ENCODE results near the gene METAP1.

The METAP1 gene

DNA sequence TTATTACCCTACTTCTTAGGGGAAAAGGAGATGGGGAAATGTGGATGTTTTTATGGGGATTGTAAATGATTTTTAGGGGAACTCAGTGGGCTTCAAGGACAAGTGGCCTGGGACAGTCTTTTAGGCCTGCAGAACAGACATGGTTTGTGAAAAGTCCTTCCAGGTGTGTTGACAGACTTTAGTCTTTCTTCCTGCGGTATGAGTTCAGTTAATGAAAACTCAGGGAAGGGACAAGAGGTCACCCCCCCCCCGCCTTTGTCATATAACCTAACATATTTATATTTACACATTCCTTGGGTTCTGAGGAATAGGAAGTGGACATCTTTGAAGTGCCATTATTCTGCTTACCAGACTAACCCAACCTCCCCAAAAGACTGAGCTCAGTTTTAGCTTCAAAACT lies 31.8 kb downstream of the METAP1 start:
- Histone ChIP-seq H3K36me3 (replicated peaks; ENCODE audit: insufficient read depth, low read length) (no peaks in the 10 kb centered on the region), H3K9me2 (replicated peaks; ENCODE audit: insufficient read depth, low read length) (no peaks in the 10 kb centered on the region), H3K79me2 (ENCODE audit: low read length) (peaks cover 86% of the 10 kb centered on the region), H3K4me3 (ENCODE audit: low read length) (no peak overlapping the region), H3K27ac (ENCODE audit: low read length) (no peak overlapping the region), H3K9ac (ENCODE audit: low read length) (no peak overlapping the region), H2AFZ (ENCODE audit: low read length) (no peak overlapping the region), H3F3A (ENCODE audit: insufficient read depth, low read length) (no peaks in the 10 kb centered on the region), H3K27me3 (replicated peaks; ENCODE audit: insufficient read depth, low read length) (no peaks in the 10 kb centered on the region), H3K4me1 (ENCODE audit: low read length) (no peaks in the 10 kb centered on the region), H3K9me3 (replicated peaks; ENCODE audit: insufficient read depth, low read length) (no peaks in the 10 kb centered on the region), H4K20me1 (ENCODE audit: insufficient read depth, low read length) (no peaks in the 10 kb centered on the region), H3K4me2 (ENCODE audit: low read depth, low read length) (no peak overlapping the region)
- TF ChIP-seq EZH2phosphoT487 (IDR thresholded peaks at IDR 0.05; ENCODE audit: low read length): no peak
- TF ChIP-seq EZH2 (optimal IDR thresholded peaks at IDR 0.05; ENCODE audit: low read depth, low read length): no peak
- TF ChIP-seq, protein P1, sequence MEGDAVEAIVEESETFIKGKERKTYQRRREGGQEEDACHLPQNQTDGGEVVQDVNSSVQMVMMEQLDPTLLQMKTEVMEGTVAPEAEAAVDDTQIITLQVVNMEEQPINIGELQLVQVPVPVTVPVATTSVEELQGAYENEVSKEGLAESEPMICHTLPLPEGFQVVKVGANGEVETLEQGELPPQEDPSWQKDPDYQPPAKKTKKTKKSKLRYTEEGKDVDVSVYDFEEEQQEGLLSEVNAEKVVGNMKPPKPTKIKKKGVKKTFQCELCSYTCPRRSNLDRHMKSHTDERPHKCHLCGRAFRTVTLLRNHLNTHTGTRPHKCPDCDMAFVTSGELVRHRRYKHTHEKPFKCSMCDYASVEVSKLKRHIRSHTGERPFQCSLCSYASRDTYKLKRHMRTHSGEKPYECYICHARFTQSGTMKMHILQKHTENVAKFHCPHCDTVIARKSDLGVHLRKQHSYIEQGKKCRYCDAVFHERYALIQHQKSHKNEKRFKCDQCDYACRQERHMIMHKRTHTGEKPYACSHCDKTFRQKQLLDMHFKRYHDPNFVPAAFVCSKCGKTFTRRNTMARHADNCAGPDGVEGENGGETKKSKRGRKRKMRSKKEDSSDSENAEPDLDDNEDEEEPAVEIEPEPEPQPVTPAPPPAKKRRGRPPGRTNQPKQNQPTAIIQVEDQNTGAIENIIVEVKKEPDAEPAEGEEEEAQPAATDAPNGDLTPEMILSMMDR (IDR thresholded peaks at IDR 0.05; ENCODE audit: low read length): no peak
- no peak for DNase-seq

DNA sequence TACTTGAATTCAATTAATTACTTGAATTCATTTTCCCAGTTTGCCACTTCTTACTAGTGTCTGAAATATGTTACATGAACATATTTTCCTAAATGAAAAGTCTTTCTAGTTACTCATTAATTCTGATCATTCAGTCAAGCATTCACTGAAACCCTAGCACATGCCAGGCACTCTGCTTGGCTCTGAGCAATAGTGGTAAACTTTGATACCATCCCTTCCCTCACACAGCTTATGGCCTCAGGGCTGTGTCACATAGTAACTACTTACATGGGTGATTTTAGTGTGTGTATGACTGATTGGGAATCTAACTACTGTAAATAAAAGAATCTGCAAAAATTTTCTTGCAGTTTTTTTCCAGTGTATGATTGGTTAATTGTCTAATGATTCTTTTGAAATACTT lies 32.7 kb downstream of the METAP1 start:
- H3K27me3 ChIP-seq (replicated peaks; ENCODE audit: insufficient read depth, low read length): no peaks in the 10 kb centered on the region
- DNase-seq: no peak
- no peak overlapping the region for H3K4me3 ChIP-seq (ENCODE audit: low read length)
- H3K9me3 ChIP-seq (replicated peaks; ENCODE audit: insufficient read depth, low read length): no peaks in the 10 kb centered on the region
- no peaks in the 10 kb centered on the region for H4K20me1 ChIP-seq (ENCODE audit: insufficient read depth, low read length)
- TF ChIP-seq, protein P1 (IDR thresholded peaks at IDR 0.05; ENCODE audit: low read length): no peak
- no peak for TF ChIP-seq EZH2phosphoT487 (IDR thresholded peaks at IDR 0.05; ENCODE audit: low read length)
- TF ChIP-seq EZH2 (optimal IDR thresholded peaks at IDR 0.05; ENCODE audit: low read depth, low read length): no peak
- H3K36me3 ChIP-seq (replicated peaks; ENCODE audit: insufficient read depth, low read length): no peaks in the 10 kb centered on the region
- no peaks in the 10 kb centered on the region for H3K4me1 ChIP-seq (ENCODE audit: low read length)
- no peak overlapping the region for H3K9ac ChIP-seq (ENCODE audit: low read length)
- H3K9me2 ChIP-seq (replicated peaks; ENCODE audit: insufficient read depth, low read length): no peaks in the 10 kb centered on the region
- H3K27ac ChIP-seq (ENCODE audit: low read length): no peak overlapping the region
- H3F3A ChIP-seq (ENCODE audit: insufficient read depth, low read length): no peaks in the 10 kb centered on the region
- peaks cover 78% of the 10 kb centered on the region for H3K79me2 ChIP-seq (ENCODE audit: low read length)
- no peak overlapping the region for H3K4me2 ChIP-seq (ENCODE audit: low read depth, low read length)
- H2AFZ ChIP-seq (ENCODE audit: low read length): no peak overlapping the region

DNA sequence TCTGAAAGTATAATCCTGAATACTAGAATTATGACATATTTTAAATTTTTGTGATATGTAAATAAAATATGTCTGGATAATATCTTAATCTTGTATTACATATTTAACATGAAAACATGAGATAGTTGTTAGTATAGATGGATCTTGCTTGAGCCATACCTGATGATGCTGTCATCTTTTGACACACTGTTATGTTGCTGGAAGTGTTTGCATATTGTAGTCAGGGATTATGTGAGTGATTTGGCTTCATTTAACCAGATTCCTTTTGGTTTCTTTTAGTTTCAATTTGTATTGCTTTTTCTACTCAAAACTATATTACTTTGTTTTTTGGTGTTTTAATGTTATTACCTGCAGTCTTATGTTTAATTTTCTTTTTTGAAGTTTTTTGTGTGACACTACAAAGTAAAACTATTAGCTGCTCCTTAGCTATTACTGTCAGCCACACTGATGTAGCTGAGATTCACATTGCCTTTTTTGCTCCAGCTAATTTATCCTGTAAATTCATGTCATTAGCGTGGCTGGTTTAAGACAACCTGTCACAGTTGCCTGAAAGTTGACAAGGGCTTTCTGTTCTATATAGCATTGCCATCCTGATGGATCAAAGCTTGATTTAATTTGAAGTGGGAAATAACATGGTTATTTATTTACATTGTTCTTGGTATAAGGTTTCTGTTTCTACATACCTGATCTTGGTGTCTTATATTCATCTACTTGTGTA lies 33.7 kb downstream of the METAP1 start:
- Histone ChIP-seq H2AFZ (ENCODE audit: low read length) (no peak overlapping the region), H3K79me2 (ENCODE audit: low read length) (peaks cover 72% of the 10 kb centered on the region), H3K36me3 (replicated peaks; ENCODE audit: insufficient read depth, low read length) (no peaks in the 10 kb centered on the region), H3K9me3 (replicated peaks; ENCODE audit: insufficient read depth, low read length) (no peaks in the 10 kb centered on the region), H3K27me3 (replicated peaks; ENCODE audit: insufficient read depth, low read length) (no peaks in the 10 kb centered on the region), H3K4me1 (ENCODE audit: low read length) (no peaks in the 10 kb centered on the region), H4K20me1 (ENCODE audit: insufficient read depth, low read length) (no peaks in the 10 kb centered on the region), H3F3A (ENCODE audit: insufficient read depth, low read length) (no peaks in the 10 kb centered on the region), H3K4me3 (ENCODE audit: low read length) (no peak overlapping the region), H3K9me2 (replicated peaks; ENCODE audit: insufficient read depth, low read length) (no peaks in the 10 kb centered on the region), H3K4me2 (ENCODE audit: low read depth, low read length) (no peak overlapping the region), H3K27ac (ENCODE audit: low read length) (no peak overlapping the region), H3K9ac (ENCODE audit: low read length) (no peak overlapping the region)
- TF ChIP-seq EZH2phosphoT487 (IDR thresholded peaks at IDR 0.05; ENCODE audit: low read length) (no peak), EZH2 (optimal IDR thresholded peaks at IDR 0.05; ENCODE audit: low read depth, low read length) (no peak)
- TF ChIP-seq, protein P1 (IDR thresholded peaks at IDR 0.05; ENCODE audit: low read length): no peak
- no peak for DNase-seq
